ENCODE measurements around the gene INTS6L.

The INTS6L gene

GRCh38 chrX:135520553-135521404 is at the start of gene INTS6L:
Gene INTS6L (plus strand): TSS chrX:135520660. CDS start chrX:135520993, 333 bp downstream.
- peak; percentile 77 for DNase-seq (ENCODE audit: low read depth)

GRCh38 chrX:135476378-135476777 is 44.1 kb upstream of the INTS6L start:
- no peak for DNase-seq (ENCODE audit: low read depth)

DNA sequence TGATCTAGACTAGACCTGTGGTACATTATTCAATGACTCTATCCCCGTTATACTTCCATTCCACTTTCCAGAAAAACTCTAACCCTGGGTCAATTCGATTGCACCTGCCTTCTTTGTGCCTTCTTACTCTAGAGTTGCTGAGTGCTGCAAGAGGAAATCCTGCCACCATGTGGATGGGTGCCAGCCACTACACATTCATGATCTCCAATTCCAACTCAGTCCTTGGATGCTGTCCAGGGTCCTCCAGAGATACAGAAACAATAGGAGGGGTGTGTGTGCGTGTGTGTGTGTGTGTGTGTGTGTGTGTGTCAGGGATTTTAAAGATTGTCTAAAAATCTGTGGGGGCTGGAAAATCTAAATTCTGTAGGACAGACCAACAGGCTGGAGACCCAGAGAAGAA is 42.9 kb upstream of the INTS6L start:
- DNase-seq (ENCODE audit: low read depth) = peak; percentile 30

GRCh38 chrX:135480076-135480475 is 40.4 kb upstream of the INTS6L start:
- no peak for DNase-seq (ENCODE audit: low read depth)

DNA sequence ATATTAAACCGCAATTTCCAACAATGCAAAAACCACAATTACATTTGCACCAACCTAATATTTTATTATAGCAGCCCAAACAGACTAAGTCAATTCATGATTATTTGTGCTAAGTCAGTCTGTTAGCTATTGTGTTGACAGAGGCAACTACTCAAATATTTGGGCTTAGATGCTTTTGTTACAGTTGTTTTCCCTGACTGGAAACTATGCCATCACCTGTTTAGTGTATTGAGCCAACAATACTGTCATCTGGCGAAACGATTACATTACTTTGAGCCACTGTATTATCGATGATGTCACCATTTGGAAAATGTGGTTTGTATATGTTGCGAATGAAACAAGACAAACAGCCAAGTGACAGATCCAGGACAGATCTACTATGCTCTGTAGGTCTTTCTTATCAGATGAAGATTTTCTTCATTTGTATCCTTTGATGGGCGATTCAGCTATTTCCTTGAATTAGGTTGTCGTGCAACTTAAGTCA is 38.7 kb upstream of the INTS6L start:
- no peak for DNase-seq (ENCODE audit: low read depth)

- peak; percentile 22 for DNase-seq (ENCODE audit: low read depth)
These were observed 35.7 kb upstream of the INTS6L start for GRCh38 chrX:135484641-135485289.

GRCh38 chrX:135489542-135489941 is 30.9 kb upstream of the INTS6L start:
- DNase-seq (ENCODE audit: low read depth) = no peak

DNA sequence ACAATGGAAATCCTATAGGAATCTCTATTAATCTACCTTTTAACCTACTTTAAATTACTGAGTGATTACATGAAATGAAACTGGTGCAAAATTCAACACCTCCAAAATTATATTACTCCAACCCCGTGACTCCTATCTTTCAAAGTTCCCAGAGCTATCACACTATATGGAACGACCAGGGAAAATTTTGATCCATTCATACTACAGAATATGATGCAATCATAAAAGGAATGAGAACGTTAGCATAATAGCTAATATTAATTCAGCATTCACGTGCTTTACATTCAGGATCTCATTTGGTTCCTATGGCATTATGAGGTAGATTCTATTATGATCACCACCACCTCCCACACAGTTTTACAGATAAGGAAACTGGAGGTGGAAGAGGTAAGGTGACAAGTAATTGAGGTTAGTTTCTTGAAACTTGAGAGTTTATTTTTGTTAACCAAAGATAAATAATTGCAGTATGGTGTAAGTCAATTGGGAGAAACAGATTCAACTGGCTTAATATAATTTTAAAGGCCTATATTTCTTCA is 29.4 kb upstream of the INTS6L start:
- DNase-seq (ENCODE audit: low read depth) = no peak

DNA sequence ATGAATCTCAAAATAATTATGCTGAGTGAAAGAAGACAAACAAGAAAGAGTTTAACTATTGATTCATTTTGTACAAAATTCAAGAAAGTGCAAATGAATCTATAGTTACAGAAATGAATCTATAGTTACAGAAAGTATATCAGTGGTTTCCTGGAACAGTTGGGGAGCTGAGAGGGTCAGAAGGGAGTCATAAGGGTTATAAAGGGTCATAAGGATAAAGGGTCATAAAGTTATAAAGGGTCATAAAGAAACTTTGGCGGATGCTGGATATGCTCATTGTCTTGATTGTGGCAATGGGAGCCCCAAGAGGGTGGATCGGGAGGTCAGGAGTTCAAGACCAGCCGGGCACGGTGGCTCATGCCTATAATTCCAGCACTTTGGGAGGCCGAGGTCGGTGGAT is 26.0 kb upstream of the INTS6L start:
- no peak for DNase-seq (ENCODE audit: low read depth)

GRCh38 chrX:135497736-135498135 is 22.7 kb upstream of the INTS6L start:
- DNase-seq (ENCODE audit: low read depth) = no peak

- no peak for DNase-seq (ENCODE audit: low read depth)
These were observed 22.2 kb upstream of the INTS6L start for GRCh38 chrX:135498236-135498635.

DNA sequence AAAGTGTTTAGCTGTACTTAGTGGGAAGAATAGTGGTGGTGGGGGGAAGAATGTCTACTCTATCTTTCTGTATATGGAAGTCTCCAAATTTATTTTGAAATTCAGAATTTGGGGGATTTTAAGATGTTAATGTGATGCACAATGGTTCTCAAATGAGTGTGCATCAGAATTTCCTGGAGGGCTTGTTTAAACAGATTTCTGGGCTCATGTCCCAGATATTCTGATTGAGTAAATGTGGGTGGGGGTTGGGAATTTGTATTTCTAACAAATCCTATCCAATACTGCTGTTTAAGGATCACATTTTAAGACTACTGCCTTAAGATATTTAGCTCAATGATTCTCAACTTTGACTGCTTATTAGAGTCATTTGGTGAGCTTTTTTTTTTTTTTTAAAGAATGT is 15.1 kb upstream of the INTS6L start:
- no peak for DNase-seq (ENCODE audit: low read depth)

GRCh38 chrX:135509885-135510284 is 10.6 kb upstream of the INTS6L start:
- no peak for DNase-seq (ENCODE audit: low read depth)

GRCh38 chrX:135512508-135513129 is 7.8 kb upstream of the INTS6L start:
- no peak for DNase-seq (ENCODE audit: low read depth)

- DNase-seq (ENCODE audit: low read depth) = no peak
These were observed 7.3 kb upstream of the INTS6L start for GRCh38 chrX:135513130-135513515.

GRCh38 chrX:135516376-135516775 is 4.1 kb upstream of the INTS6L start:
- DNase-seq (ENCODE audit: low read depth) = no peak

DNA sequence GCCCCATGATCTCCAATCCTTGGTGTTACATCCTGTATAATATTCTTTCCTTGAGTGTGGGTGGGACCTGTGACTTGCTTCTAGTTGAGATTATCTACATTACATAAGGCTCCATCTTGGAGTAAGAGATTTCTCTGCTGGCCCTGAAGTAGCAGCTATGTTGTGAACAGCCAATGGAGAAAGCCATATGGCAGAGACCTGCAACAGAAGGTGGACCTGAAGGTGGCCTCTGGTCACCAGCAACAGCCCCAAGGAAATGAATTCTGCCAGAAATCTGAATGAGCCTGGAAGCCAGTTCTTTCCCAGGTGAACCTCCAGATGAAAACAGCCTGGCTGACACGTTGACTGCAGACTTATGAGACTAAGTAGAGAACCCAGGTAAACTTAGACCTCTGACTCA is 2.3 kb upstream of the INTS6L start:
- DNase-seq (ENCODE audit: low read depth) = no peak

DNA sequence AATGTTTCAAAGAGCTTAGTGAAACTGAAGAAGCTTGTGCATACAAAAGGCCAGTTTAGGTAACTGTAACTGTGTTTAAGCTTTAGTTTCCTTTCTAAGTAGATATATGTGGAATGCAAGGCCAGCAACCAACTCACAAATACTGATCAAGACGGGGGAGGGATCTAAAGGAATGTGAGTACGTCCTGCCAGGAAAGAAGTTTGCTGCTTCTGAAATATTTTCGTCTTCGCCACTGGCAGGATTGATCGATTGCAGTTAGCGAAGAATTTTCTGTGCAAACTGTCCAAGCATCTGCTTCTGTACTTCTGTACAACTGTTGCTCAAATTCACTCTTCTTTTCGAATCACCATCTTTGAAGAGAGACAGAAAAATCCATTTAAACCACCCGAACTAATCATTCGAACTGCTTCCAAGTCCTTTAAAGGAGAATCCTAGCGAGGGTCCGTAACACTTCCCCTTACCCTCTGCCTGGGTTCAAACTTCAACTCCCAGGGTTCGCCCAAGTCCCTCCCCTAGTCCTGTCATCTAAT is 373 bp upstream of the INTS6L start:
- DNase-seq (ENCODE audit: low read depth) = peak; percentile 12

DNA sequence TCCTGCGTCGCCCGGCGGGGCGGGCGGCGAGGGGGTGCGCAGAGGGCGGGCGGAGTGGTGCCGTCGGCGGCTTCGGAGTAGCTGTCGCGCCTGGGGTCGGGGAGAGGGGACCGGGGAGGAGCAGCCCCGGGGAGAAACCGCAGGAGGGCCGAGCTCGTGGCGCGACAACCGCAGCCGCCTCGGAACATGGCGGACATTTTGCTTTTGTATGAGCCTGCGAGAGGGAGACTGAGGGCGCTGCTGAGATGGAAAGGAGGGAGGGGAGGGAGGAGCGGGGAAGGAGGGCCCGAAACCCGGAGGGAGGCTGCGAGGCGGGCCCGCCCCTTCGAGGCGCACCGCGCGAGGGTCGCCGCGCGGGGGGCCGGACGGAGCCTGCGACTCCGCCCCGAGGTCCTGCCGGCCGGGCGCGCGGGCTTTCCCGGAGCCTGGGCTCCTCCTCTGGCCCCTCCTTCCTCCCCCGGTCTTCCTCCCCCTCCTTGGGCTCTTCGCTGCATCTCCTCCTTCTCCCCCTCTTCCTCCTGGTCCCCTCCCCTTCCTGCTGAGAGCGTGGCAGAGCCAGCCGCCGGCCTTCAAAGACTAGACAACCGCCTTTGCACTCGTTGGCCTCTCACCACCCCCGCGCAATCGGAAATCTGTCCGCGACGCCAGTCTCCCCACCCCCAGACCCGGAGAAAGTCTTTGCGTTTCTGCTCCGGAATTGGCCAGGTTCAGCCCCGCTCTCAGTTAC is 1.1 kb downstream of the INTS6L start:
- DNase-seq (ENCODE audit: low read depth) = peak; percentile 78

GRCh38 chrX:135522132-135522530 is 1.7 kb downstream of the INTS6L start:
- DNase-seq (ENCODE audit: low read depth) = no peak

DNA sequence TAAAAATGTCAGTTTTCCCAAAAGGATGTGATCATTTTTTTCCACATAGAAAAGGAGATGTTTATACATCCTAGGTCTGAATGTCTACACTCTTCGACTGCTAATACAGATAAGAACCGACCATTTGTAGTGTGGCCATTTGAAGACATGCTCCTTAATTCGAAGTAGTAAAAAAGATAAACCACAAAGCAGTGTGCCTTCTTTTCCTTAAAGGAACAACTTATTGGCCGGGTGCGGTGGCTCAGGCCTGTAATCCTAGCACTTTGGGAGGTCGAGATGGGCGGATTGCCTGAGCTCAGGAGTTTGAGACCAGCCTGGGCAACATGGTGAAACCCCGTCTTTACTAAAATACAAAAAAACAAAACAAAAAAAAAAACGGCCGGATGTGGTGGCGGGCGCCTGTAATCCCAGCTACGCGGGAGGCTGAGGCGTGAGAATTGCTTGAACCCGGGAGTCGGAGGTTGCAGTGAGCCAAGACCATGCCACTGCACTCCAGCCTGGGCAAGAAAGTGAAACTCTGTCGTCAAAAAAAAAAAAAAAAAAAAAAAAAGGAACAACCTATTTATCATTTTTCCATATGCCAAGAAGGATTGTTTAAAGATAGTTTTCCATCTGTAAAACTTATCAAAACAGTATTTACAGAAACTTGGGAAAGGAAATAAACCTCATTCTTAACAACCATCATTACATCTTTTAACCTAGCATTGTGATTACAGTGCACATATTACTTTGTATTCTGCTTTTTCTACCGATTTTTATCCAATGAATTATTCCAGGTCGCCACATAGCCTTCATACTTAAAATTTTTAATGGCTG is 2.6 kb downstream of the INTS6L start:
- no peak for DNase-seq (ENCODE audit: low read depth)

All from fibroblast of the conjunctiva (primary cell).